GM12878 (cell line): ENCODE results near the gene TRMT1.

Source experiments
- CHD4 ChIP-seq: fragments of 200-600 bp; sonication (generic); IDR thresholded peaks from 2 replicates; pipeline ENCODE4 v1.6.1; 2016; ENCODE audit warnings: mild to moderate bottlenecking
- EZH2 ChIP-seq: IDR thresholded peaks from 2 replicates; pipeline ENCODE4 v1.6.1; 2012; ENCODE audit warnings: low read depth, mild to moderate bottlenecking, control low read depth, inconsistent platforms, low read length, borderline replicate concordance; ENCODE audit not compliant: control insufficient read depth
- GATAD2B ChIP-seq: fragments of 450-650 bp; conservative IDR thresholded peaks from 2 replicates; pipeline ENCODE4 v1.6.1; 2017; ENCODE audit warnings: low read depth, mild to moderate bottlenecking, moderate library complexity
- HCFC1 ChIP-seq: fragments of 150-350 bp; IDR thresholded peaks from 2 replicates; pipeline ENCODE4 v1.6.1; 2014; ENCODE audit warnings: low read length
- HDAC2 ChIP-seq: fragments of 200-600 bp; sonication (generic); IDR thresholded peaks from 2 replicates; pipeline ENCODE4 v1.6.1; 2017
- NRF1 ChIP-seq: conservative IDR thresholded peaks from 2 replicates; pipeline ENCODE4 v1.6.1; 2011; ENCODE audit warnings: mild to moderate bottlenecking, low read depth, low read length, improper control_type of control experiment
- POLR2A ChIP-seq: IDR thresholded peaks from 2 replicates; pipeline ENCODE4 v1.6.1; 2011; ENCODE audit warnings: low read depth, mild to moderate bottlenecking, low read length
- POLR2AphosphoS5 ChIP-seq: IDR thresholded peaks from 2 replicates; pipeline ENCODE4 v1.6.1; 2011; ENCODE audit warnings: mild to moderate bottlenecking, low read length, inconsistent platforms
- SREBF2 ChIP-seq: IDR thresholded peaks from 2 replicates; pipeline ENCODE4 v1.6.1; 2012; ENCODE audit warnings: mild to moderate bottlenecking, low read length
- TARDBP ChIP-seq: IDR thresholded peaks from 2 replicates; pipeline ENCODE4 v1.6.1; 2016; ENCODE audit warnings: borderline replicate concordance
- TCF7 ChIP-seq: IDR thresholded peaks from 2 replicates; pipeline ENCODE4 v1.6.1; 2014; ENCODE audit warnings: antibody characterized with exemption, borderline replicate concordance
- USF2 ChIP-seq: IDR thresholded peaks from 2 replicates; pipeline ENCODE4 v1.6.1; 2011; ENCODE audit warnings: low read depth, low read length, improper control_type of control experiment, borderline replicate concordance
- ZNF217 ChIP-seq: fragments of 450-650 bp; IDR thresholded peaks from 2 replicates; pipeline ENCODE4 v1.6.1; 2017; ENCODE audit warnings: antibody characterized with exemption, mild to moderate bottlenecking
- ZNF592 ChIP-seq: fragments of 450-650 bp; IDR thresholded peaks from 2 replicates; pipeline ENCODE4 v1.6.1; 2017; ENCODE audit warnings: mild to moderate bottlenecking, moderate library complexity

DNA sequence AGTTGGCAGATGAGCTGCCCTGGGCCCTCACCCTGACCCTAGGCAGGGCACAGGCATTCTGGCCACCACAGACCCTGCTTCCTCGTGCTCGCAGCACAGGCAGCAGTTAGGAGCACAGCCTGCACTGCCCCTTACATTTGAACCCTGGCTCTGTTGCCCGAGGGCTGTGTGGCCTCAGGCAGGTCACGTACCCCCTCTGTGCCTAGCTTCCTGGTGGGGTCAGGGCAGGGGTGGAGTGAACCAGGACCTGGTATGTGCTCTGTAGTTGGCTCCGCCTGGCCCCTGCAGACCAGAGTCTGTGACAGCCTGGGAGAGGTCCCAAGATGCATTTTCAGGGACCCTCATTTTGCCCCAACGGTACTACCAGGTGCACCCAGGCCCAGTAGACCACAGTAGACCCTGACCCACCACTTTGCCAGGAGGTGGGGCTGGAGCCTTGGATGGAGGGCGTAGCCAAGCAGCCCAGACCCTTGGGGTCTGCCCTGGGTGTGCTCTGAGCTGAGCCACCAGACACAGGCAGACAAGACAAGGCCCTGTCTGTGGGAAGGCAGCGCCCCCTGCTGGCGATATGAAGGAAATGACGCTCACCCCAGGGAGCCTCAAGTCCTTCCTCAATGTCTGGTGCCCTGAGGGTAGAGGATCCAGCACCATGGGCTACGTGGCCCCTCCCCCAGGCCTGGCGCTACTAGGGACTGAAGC lies 23.0 kb downstream of the TRMT1 start:
- no peak for TF ChIP-seq EZH2
- TF ChIP-seq TARDBP, result no peak
- TF ChIP-seq POLR2A, result no peak
- TF ChIP-seq SREBF2, result no peak
- no peak for TF ChIP-seq TCF7
- no peak for TF ChIP-seq HCFC1
- TF ChIP-seq POLR2AphosphoS5, result no peak
- no peak for TF ChIP-seq NRF1
- no peak for TF ChIP-seq HDAC2
- TF ChIP-seq GATAD2B, result no peak
- no peak for TF ChIP-seq USF2
- no peak for TF ChIP-seq CHD4
- no peak for TF ChIP-seq ZNF592
- TF ChIP-seq ZNF217, result no peak
